WTC11 (cell line): ENCODE data around the gene SCYL3. TPM values are rescaled to one million over a fixed set of nuclear protein-coding genes. Genes with fewer than 3 reads are reported as not detected.

ENCODE experiments used
- ATAC-seq: fragments of 200-7000 bp; cut with Tn5 transposase; 2 replicates; pipeline ENCODE4 v1.10.0; 2021; ENCODE audit warnings: mild to moderate bottlenecking, moderate library complexity
- CTCF ChIA-PET: fragments of 300-600 bp; sonication (Branson Sonifier 250); formaldehyde crosslinking; loops from one replicate; lab custom pipeline; 2021; ENCODE audit warnings: antibody characterized with exemption; lab: Charles Lee
- POLR2A ChIA-PET: fragments of 350-600 bp; sonication (Branson Sonifier 250); formaldehyde crosslinking; loops from one replicate; lab custom pipeline; 2021; ENCODE audit warnings: antibody characterized with exemption; lab: Charles Lee
- DNase-seq: peaks from one replicate; pipeline ENCODE4 v3.0.0; 2021; ENCODE audit warnings: low spot score
- H3K27ac Mint-ChIP-seq: 2 replicates; pipeline ENCODE4 v1.8.0; 2021; ENCODE audit warnings: mixed read lengths
- H3K27me3 Mint-ChIP-seq: 2 replicates; pipeline ENCODE4 v1.8.0; 2021; ENCODE audit warnings: low read depth, mild to moderate bottlenecking, moderate library complexity, mixed read lengths
- H3K36me3 Mint-ChIP-seq: 2 replicates; pipeline ENCODE4 v1.8.0; 2021; ENCODE audit warnings: mixed read lengths
- H3K4me1 Mint-ChIP-seq: 2 replicates; pipeline ENCODE4 v1.8.0; 2022; ENCODE audit warnings: mixed read lengths
- H3K4me3 Mint-ChIP-seq: 2 replicates; pipeline ENCODE4 v1.8.0; 2021; ENCODE audit warnings: mild to moderate bottlenecking, moderate library complexity, mixed read lengths
- H3K9me3 Mint-ChIP-seq: 2 replicates; pipeline ENCODE4 v1.8.0; 2021; ENCODE audit warnings: mixed read lengths
- ATF1 ChIP-seq: sonication (generic); formaldehyde crosslinking; IDR thresholded peaks from 2 replicates; pipeline ENCODE4 v1.8.1; 2023; ENCODE audit warnings: mild to moderate bottlenecking, moderate library complexity, missing genetic modification reagents
- CDX4 ChIP-seq: fragments of 250-450 bp; sonication (Bioruptor Pico); IDR thresholded peaks from 2 replicates; pipeline ENCODE4 v1.9.0; 2021; ENCODE audit warnings: moderate library complexity, mild to moderate bottlenecking, inconsistent platforms, borderline replicate concordance
- E2F4 ChIP-seq: sonication (generic); formaldehyde crosslinking; IDR thresholded peaks from 2 replicates; pipeline ENCODE4 v1.8.1; 2022; ENCODE audit warnings: low read depth, mild to moderate bottlenecking, moderate library complexity, missing genetic modification reagents, borderline replicate concordance
- E2F5 ChIP-seq: sonication (generic); formaldehyde crosslinking; IDR thresholded peaks from 2 replicates; pipeline ENCODE4 v1.8.1; 2022; ENCODE audit warnings: mild to moderate bottlenecking, moderate library complexity, missing genetic modification reagents
- ELF4 ChIP-seq: sonication (generic); formaldehyde crosslinking; IDR thresholded peaks from 2 replicates; pipeline ENCODE4 v1.8.1; 2022; ENCODE audit warnings: low read depth, mild to moderate bottlenecking, moderate library complexity, missing genetic modification reagents
- ESRRA ChIP-seq: sonication (generic); formaldehyde crosslinking; IDR thresholded peaks from 2 replicates; pipeline ENCODE4 v1.8.1; 2022; ENCODE audit warnings: mild to moderate bottlenecking, missing genetic modification reagents, borderline replicate concordance
- FOXJ3 ChIP-seq: sonication (generic); formaldehyde crosslinking; IDR thresholded peaks from 2 replicates; pipeline ENCODE4 v1.9.0; 2021; ENCODE audit warnings: missing genetic modification reagents, mild to moderate bottlenecking, borderline replicate concordance
- JUN ChIP-seq: sonication (generic); formaldehyde crosslinking; IDR thresholded peaks from 2 replicates; pipeline ENCODE4 v1.8.0; 2023; ENCODE audit warnings: mild to moderate bottlenecking, missing genetic modification reagents
- MAX ChIP-seq: sonication (generic); formaldehyde crosslinking; IDR thresholded peaks from 2 replicates; pipeline ENCODE4 v1.8.0; 2022; ENCODE audit warnings: mild to moderate bottlenecking, missing genetic modification reagents
- NR1H2 ChIP-seq: sonication (generic); formaldehyde crosslinking; IDR thresholded peaks from 2 replicates; pipeline ENCODE4 v1.9.0; 2021; ENCODE audit warnings: mild to moderate bottlenecking, moderate library complexity, missing genetic modification reagents
- PRDM15 ChIP-seq: sonication (generic); formaldehyde crosslinking; IDR thresholded peaks from 2 replicates; pipeline ENCODE4 v1.8.0; 2022; ENCODE audit warnings: missing genetic modification reagents
- RELA ChIP-seq: sonication (generic); formaldehyde crosslinking; IDR thresholded peaks from 2 replicates; pipeline ENCODE4 v1.8.1; 2022; ENCODE audit warnings: missing genetic modification reagents, mild to moderate bottlenecking, borderline replicate concordance
- SMAD4 ChIP-seq: sonication (generic); formaldehyde crosslinking; IDR thresholded peaks from 2 replicates; pipeline ENCODE4 v1.8.0; 2022; ENCODE audit warnings: mild to moderate bottlenecking, missing genetic modification reagents
- STAT6 ChIP-seq: sonication (generic); formaldehyde crosslinking; conservative IDR thresholded peaks from 2 replicates; pipeline ENCODE4 v1.8.1; 2023; ENCODE audit warnings: mild to moderate bottlenecking, low read depth, missing genetic modification reagents, moderate library complexity
- ZBTB43 ChIP-seq: sonication (generic); formaldehyde crosslinking; IDR thresholded peaks from 2 replicates; pipeline ENCODE4 v1.8.1; 2023; ENCODE audit warnings: mild to moderate bottlenecking, missing genetic modification reagents
- ZNF121 ChIP-seq: sonication (generic); formaldehyde crosslinking; IDR thresholded peaks from 2 replicates; pipeline ENCODE4 v1.8.0; 2023; ENCODE audit warnings: missing genetic modification reagents
- ZNF219 ChIP-seq: sonication (generic); formaldehyde crosslinking; IDR thresholded peaks from 2 replicates; pipeline ENCODE4 v1.8.0; 2023; ENCODE audit warnings: missing genetic modification reagents, mild to moderate bottlenecking, borderline replicate concordance
- total RNA-seq: library from RNA; stranded (reverse); gene quantifications from 3 replicates; pipeline ENCODE4 v1.2.3, GENCODE V29; 2021

Gene SCYL3
- total RNA-seq, 1 experiment from 2014 or later, result 5.3 TPM

- TF ChIP-seq MAX (CRISPR knock-in tag), result no peak
- TF ChIP-seq RELA (CRISPR knock-in tag), result no peak
- no peak for TF ChIP-seq ZBTB43 (CRISPR knock-in tag)
- TF ChIP-seq ESRRA (CRISPR knock-in tag), result no peak
- no peak for TF ChIP-seq ELF4 (CRISPR knock-in tag)
- ChIA-PET POLR2A (no interaction called here), CTCF (no interaction called here)
- H3K4me1 Mint-ChIP-seq, result peaks cover 52% of the 10 kb centered on the region
- H3K36me3 Mint-ChIP-seq, result peaks cover 8% of the 10 kb centered on the region; the same call in 1 of the 2 replicates
- peak overlapping the region; percentile 14 for H3K4me3 Mint-ChIP-seq
- H3K27ac Mint-ChIP-seq, result peak overlapping the region; percentile 7; the same call in 1 of the 2 replicates
- no peaks in the 10 kb centered on the region for H3K9me3 Mint-ChIP-seq
- H3K27me3 Mint-ChIP-seq, result no peaks in the 10 kb centered on the region
- ATAC-seq (no peak), DNase-seq (no peak)
These were observed 2.2 kb downstream of the SCYL3 start for GRCh38 chr1:169891539-169891885.

GRCh38 chr1:169890761-169891538 is 2.7 kb downstream of the SCYL3 start:
- peaks cover 46% of the 10 kb centered on the region for H3K4me1 Mint-ChIP-seq
- no peak for TF ChIP-seq ATF1 (CRISPR knock-in tag)
- no peak for TF ChIP-seq ZNF121 (CRISPR knock-in tag)
- no peak for TF ChIP-seq JUN
- TF ChIP-seq FOXJ3, result no peak
- no peak for TF ChIP-seq E2F4 (CRISPR knock-in tag)
- TF ChIP-seq E2F5 (CRISPR knock-in tag), result no peak
- TF ChIP-seq CDX4 (CRISPR knock-in tag), result no peak
- no peak for TF ChIP-seq MAX (CRISPR knock-in tag)
- TF ChIP-seq SMAD4 (CRISPR knock-in tag), result no peak
- no peak for TF ChIP-seq STAT6 (CRISPR knock-in tag)
- no peak for TF ChIP-seq ZNF219 (CRISPR knock-in tag)
- TF ChIP-seq NR1H2 (CRISPR knock-in tag), result no peak
- no peak for TF ChIP-seq PRDM15 (CRISPR knock-in tag)
- TF ChIP-seq, all 79 proteins: peak for 0
- H3K4me3 Mint-ChIP-seq, result peak overlapping the region; percentile 14
- POLR2A ChIA-PET, result no interaction called here
- H3K36me3 Mint-ChIP-seq, result peaks cover 11% of the 10 kb centered on the region; the same call in 1 of the 2 replicates
- ATAC-seq (no peak), DNase-seq (no peak)
- peak overlapping the region; percentile 7; the same call in 1 of the 2 replicates for H3K27ac Mint-ChIP-seq
- H3K9me3 Mint-ChIP-seq, result no peaks in the 10 kb centered on the region
- no peaks in the 10 kb centered on the region for H3K27me3 Mint-ChIP-seq
- CTCF ChIA-PET, result no interaction called here
